GM12878 (cell line): ENCODE results near the gene MYO7A.

Experiments used
- EP300 ChIP-seq, 2 experiments: fragments of 150-350 bp in 1 of 2; IDR thresholded peaks; 2 replicates each; pipeline ENCODE4 v1.6.1; 2011 to 2012; ENCODE audit warnings: low read depth in 2 of 2, low read length in 2 of 2, borderline replicate concordance in 1 of 2, improper control_type of control experiment in 1 of 2, inconsistent platforms in 1 of 2; ENCODE audit not compliant: control insufficient read depth in 1 of 2
- EZH2 ChIP-seq: IDR thresholded peaks from 2 replicates; pipeline ENCODE4 v1.6.1; 2012; ENCODE audit warnings: low read depth, mild to moderate bottlenecking, control low read depth, inconsistent platforms, low read length, borderline replicate concordance; ENCODE audit not compliant: control insufficient read depth
- MYC ChIP-seq: IDR thresholded peaks from 2 replicates; pipeline ENCODE4 v1.6.1; 2011; ENCODE audit warnings: mild to moderate bottlenecking, low read length, moderate library complexity, inconsistent platforms; ENCODE audit not compliant: insufficient read depth, insufficient replicate concordance, insufficient read length, severe bottlenecking
- NBN ChIP-seq: fragments of 450-650 bp; IDR thresholded peaks from 2 replicates; pipeline ENCODE4 v1.6.1; 2016
- NR2C1 ChIP-seq: fragments of 450-650 bp; IDR thresholded peaks from 2 replicates; pipeline ENCODE4 v1.6.1; 2017; ENCODE audit warnings: antibody characterized with exemption, mild to moderate bottlenecking, moderate library complexity
- POLR2A ChIP-seq: IDR thresholded peaks from 2 replicates; pipeline ENCODE4 v1.6.1; 2011; ENCODE audit warnings: low read depth, mild to moderate bottlenecking, low read length
- POLR2AphosphoS5 ChIP-seq: IDR thresholded peaks from 2 replicates; pipeline ENCODE4 v1.6.1; 2011; ENCODE audit warnings: mild to moderate bottlenecking, low read length, inconsistent platforms
- TF ChIP-seq, protein P1 (sequence below), 3 experiments: IDR thresholded peaks in 2 of 3; conservative IDR thresholded peaks in 1 of 3; 2 replicates each; pipeline ENCODE4 v1.5.1; 2011; ENCODE audit warnings: low read depth in 3 of 3, low read length in 3 of 3, mild to moderate bottlenecking in 3 of 3, control low read depth in 2 of 3, moderate library complexity in 2 of 3, inconsistent platforms in 1 of 3, mixed read lengths in 1 of 3; ENCODE audit not compliant: control insufficient read depth in 2 of 3, insufficient read depth in 1 of 3; ENCODE audit errors: extremely low read depth in 1 of 3
- TF ChIP-seq, protein P2 (sequence below): IDR thresholded peaks from 2 replicates; pipeline ENCODE4 v1.6.1; 2012; ENCODE audit warnings: low read depth, low read length, improper control_type of control experiment

DNA sequence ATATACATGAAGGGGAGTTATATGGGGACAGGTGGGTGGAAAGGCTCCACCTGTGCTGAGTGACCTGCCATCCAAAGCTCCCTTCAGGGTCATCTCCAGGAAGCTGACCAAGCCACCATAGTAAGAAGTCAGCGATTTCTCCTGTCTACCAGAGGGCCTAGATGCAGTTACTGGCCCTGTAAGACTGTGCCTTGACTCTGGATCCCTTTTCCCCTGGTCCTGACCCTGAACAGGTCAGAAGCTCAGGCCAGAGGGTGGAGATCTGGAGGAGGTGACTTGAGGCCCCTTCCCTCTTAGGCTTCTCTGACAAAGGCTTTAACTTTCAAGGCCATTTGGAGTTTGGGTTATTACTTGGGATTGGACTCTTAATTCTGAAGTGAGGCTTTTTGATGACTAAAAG is 103.8 kb downstream of the MYO7A start:
- TF ChIP-seq POLR2AphosphoS5: no peak
- no peak for TF ChIP-seq MYC
- no peak for TF ChIP-seq EP300 (IDR thresholded peaks at IDR 0.05; ENCODE audit: borderline replicate concordance in 1 of 2, control insufficient read depth in 1 of 2, low read depth in 2 of 2, low read length in 2 of 2)
- TF ChIP-seq, protein P1, sequence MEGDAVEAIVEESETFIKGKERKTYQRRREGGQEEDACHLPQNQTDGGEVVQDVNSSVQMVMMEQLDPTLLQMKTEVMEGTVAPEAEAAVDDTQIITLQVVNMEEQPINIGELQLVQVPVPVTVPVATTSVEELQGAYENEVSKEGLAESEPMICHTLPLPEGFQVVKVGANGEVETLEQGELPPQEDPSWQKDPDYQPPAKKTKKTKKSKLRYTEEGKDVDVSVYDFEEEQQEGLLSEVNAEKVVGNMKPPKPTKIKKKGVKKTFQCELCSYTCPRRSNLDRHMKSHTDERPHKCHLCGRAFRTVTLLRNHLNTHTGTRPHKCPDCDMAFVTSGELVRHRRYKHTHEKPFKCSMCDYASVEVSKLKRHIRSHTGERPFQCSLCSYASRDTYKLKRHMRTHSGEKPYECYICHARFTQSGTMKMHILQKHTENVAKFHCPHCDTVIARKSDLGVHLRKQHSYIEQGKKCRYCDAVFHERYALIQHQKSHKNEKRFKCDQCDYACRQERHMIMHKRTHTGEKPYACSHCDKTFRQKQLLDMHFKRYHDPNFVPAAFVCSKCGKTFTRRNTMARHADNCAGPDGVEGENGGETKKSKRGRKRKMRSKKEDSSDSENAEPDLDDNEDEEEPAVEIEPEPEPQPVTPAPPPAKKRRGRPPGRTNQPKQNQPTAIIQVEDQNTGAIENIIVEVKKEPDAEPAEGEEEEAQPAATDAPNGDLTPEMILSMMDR (IDR thresholded peaks at IDR 0.05 in 2 of 3, conservative IDR thresholded peaks at IDR 0.05 in 1 of 3; ENCODE audit: control insufficient read depth in 2 of 3, extremely low read depth in 1 of 3, insufficient read depth in 1 of 3, low read depth in 3 of 3, low read length in 3 of 3): no peak
- TF ChIP-seq EZH2: no peak
- TF ChIP-seq NR2C1: no peak
- TF ChIP-seq, protein P2, sequence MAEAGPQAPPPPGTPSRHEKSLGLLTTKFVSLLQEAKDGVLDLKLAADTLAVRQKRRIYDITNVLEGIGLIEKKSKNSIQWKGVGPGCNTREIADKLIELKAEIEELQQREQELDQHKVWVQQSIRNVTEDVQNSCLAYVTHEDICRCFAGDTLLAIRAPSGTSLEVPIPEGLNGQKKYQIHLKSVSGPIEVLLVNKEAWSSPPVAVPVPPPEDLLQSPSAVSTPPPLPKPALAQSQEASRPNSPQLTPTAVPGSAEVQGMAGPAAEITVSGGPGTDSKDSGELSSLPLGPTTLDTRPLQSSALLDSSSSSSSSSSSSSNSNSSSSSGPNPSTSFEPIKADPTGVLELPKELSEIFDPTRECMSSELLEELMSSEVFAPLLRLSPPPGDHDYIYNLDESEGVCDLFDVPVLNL: no peak
- TF ChIP-seq NBN: no peak
- TF ChIP-seq POLR2A: no peak
